HepG2 (cell line): ENCODE measurements around the gene TBL2. TPM values are rescaled to one million over a fixed set of nuclear protein-coding genes. Genes with fewer than 3 reads are reported as not detected.

Experiments used
- BATF2 ChIP-seq: sonication (generic); formaldehyde crosslinking; IDR thresholded peaks from 2 replicates; pipeline ENCODE4 v1.8.0; 2022; ENCODE audit warnings: mild to moderate bottlenecking, missing genetic modification reagents, moderate library complexity
- FOXK2 ChIP-seq: fragments of 450-650 bp; IDR thresholded peaks from 2 replicates; pipeline ENCODE4 v1.6.1; 2016
- HOMEZ ChIP-seq: IDR thresholded peaks from 2 replicates; pipeline ENCODE4 v1.6.1; 2016; ENCODE audit warnings: low read depth
- IRF2 ChIP-seq: IDR thresholded peaks from 2 replicates; pipeline ENCODE4 v1.6.1; 2018; ENCODE audit warnings: missing genetic modification reagents, missing compliant biosample characterization
- KDM5A ChIP-seq: fragments of 200-600 bp; sonication (generic); IDR thresholded peaks from 2 replicates; pipeline ENCODE4 v1.7.0; 2018; ENCODE audit warnings: antibody characterized with exemption, mild to moderate bottlenecking, low read length, borderline replicate concordance
- MAFF ChIP-seq: IDR thresholded peaks from 2 replicates; pipeline ENCODE4 v1.6.1; 2011; ENCODE audit warnings: low read depth, low read length, improper control_type of control experiment
- MTF2 ChIP-seq: sonication (generic); formaldehyde crosslinking; IDR thresholded peaks from 2 replicates; pipeline ENCODE4 v1.5.0; 2020; ENCODE audit warnings: missing genetic modification reagents, borderline replicate concordance
- MXI1 ChIP-seq: IDR thresholded peaks from 3 replicates; pipeline ENCODE4 v1.6.1; 2012; ENCODE audit warnings: low read depth, low read length, inconsistent platforms, borderline replicate concordance
- RAD21 ChIP-seq: fragments of 450-650 bp; formaldehyde crosslinking; IDR thresholded peaks from 2 replicates; pipeline ENCODE4 v1.5.0; 2020; ENCODE audit warnings: mild to moderate bottlenecking
- USF2 ChIP-seq, 2 experiments: sonication (generic) in 1 of 2; formaldehyde crosslinking in 1 of 2; IDR thresholded peaks; 2 replicates each; pipeline versions ENCODE4 v1.5.1 to v1.6.1; 2011 to 2020; ENCODE audit warnings: borderline replicate concordance in 1 of 2, low read depth in 1 of 2, low read length in 1 of 2, mild to moderate bottlenecking in 1 of 2, missing genetic modification reagents in 1 of 2, moderate library complexity in 1 of 2
- YEATS2 ChIP-seq: sonication (generic); formaldehyde crosslinking; IDR thresholded peaks from 2 replicates; pipeline ENCODE4 v1.4.0; 2020; ENCODE audit warnings: missing genetic modification reagents, borderline replicate concordance
- ZFP1 ChIP-seq: IDR thresholded peaks from 2 replicates; pipeline ENCODE4 v1.6.1; 2016
- ZFP36L2 ChIP-seq: sonication (generic); formaldehyde crosslinking; IDR thresholded peaks from 2 replicates; pipeline ENCODE4 v1.4.0; 2020; ENCODE audit warnings: missing genetic modification reagents
- ZFP62 ChIP-seq: sonication (generic); formaldehyde crosslinking; IDR thresholded peaks from 2 replicates; pipeline ENCODE4 v1.4.0; 2020; ENCODE audit warnings: missing genetic modification reagents
- ZMYM3 ChIP-seq: sonication (generic); formaldehyde crosslinking; IDR thresholded peaks from 2 replicates; pipeline ENCODE4 v1.5.1; 2020; ENCODE audit warnings: mild to moderate bottlenecking, missing genetic modification reagents
- ZNF10 ChIP-seq: sonication (generic); formaldehyde crosslinking; IDR thresholded peaks from 2 replicates; pipeline ENCODE4 v1.4.0; 2020; ENCODE audit warnings: mild to moderate bottlenecking, low read depth, missing genetic modification reagents, borderline replicate concordance
- ZNF121 ChIP-seq: sonication (generic); formaldehyde crosslinking; IDR thresholded peaks from 2 replicates; pipeline ENCODE4 v1.5.0; 2020; ENCODE audit warnings: mild to moderate bottlenecking, missing genetic modification reagents
- ZNF512B ChIP-seq: sonication (generic); formaldehyde crosslinking; IDR thresholded peaks from 2 replicates; pipeline ENCODE4 v1.5.1; 2020; ENCODE audit warnings: missing genetic modification reagents, mild to moderate bottlenecking, borderline replicate concordance
- ZNF839 ChIP-seq: sonication (generic); formaldehyde crosslinking; IDR thresholded peaks from 2 replicates; pipeline ENCODE4 v1.4.0; 2020; ENCODE audit warnings: missing genetic modification reagents, mild to moderate bottlenecking, borderline replicate concordance
- ZSCAN20 ChIP-seq: sonication (generic); formaldehyde crosslinking; IDR thresholded peaks from 2 replicates; pipeline ENCODE4 v1.4.0; 2020; ENCODE audit warnings: missing genetic modification reagents, mild to moderate bottlenecking, borderline replicate concordance
- polyA plus RNA-seq, 8 experiments: library from polyadenylated mRNA; depleted of rRNA in 3 of 8; stranded (reverse) in 7 of 8; unstranded in 1 of 8; fragments of >200 nt; fragmentation: Illumina TruSeq in 4 of 8; extraction: Trizol in 4 of 8; gene quantifications; 2 replicates each; pipeline versions ENCODE4 v1.2.1 to v1.2.3, GENCODE V29; 2011 to 2016; ENCODE audit warnings: low read depth in 4 of 8, missing spikeins in 1 of 8, mixed read lengths in 1 of 8; ENCODE audit not compliant: insufficient read depth in 1 of 8
- total RNA-seq, 5 experiments: library from RNA; depleted of rRNA; stranded (reverse); fragments of >200 nt; fragmentation: Illumina TruSeq; extraction: Trizol; gene quantifications; 2 replicates each; pipeline ENCODE4 v1.2.3, GENCODE V29; 2016; ENCODE audit warnings: low read depth in 1 of 5
- TF ChIP-seq, protein P1 (sequence below): sonication (generic); formaldehyde crosslinking; IDR thresholded peaks from 2 replicates; pipeline ENCODE4 v1.5.0; 2020; ENCODE audit warnings: missing genetic modification reagents, mild to moderate bottlenecking, borderline replicate concordance

TBL2 gene
- total and polyA plus RNA-seq, 2 of the 13 experiments (the other 11 are each of a cell fraction or from before 2014, with no cell fraction given): 43.4 to 47.2 TPM

DNA sequence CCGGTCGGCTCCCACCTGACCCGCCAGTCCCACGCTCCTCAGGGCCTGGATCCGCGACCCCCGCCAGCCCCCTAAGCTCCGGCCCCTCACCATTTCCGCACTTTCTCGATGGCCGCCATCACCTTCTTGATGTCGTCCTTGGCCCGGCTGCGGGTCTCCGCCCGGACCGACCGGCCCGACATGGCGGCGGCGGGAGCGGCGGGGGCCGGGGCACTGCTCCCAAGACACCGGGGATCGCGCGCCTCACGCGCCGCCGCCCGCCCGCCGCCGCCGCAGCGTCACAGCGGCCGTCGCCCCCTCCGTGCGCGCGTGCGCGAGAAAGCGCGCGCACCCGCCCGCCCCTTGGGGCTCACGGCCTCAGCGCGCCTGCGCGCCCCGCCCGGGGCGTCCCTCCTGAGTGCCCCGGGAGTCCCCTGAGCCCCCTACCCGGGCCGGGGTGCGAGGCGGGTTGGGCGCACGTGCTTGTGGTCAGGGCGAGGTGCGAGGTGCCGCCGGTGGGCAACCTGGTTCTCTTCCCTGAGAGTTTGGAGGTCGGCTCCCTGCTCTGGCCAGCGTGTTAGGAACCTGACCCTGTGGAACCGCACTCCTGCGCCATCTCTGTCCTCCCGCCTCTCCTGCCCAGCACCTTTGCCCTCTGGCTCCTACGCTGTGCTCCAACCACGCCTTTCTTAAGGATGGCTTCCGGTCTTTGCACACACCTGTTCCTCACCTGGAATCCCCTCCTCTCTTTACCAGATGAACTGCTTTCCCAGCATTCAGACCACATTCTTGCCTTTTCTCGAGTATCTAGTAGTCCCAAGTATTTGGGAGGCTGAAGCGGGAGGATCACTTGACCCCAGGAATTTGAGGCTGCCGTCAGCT is 20.8 kb downstream of the TBL2 start, which contains the start of gene BCL7B (continued):
- TF ChIP-seq ZNF512B (no peak), ZFP62 (no peak), MXI1 (no peak), ZNF10 (CRISPR knock-in tag) (no peak), KDM5A (peak; percentile 50; the same call in 1 of the 2 replicates), ZFP36L2 (CRISPR knock-in tag) (no peak), MAFF (no peak), BATF2 (CRISPR knock-in tag) (peak; percentile 92), ZNF121 (no peak), ZNF839 (CRISPR knock-in tag) (peak; percentile 83; the same call in 1 of the 2 replicates), ZMYM3 (peak; percentile 87), ZSCAN20 (peak; percentile 96), RAD21 (CRISPR knock-in tag) (no peak), MTF2 (CRISPR knock-in tag) (0 out of 2 replicates have a peak, but pooled peaks have one; percentile 34), ZFP1 (CRISPR knock-in tag) (no peak), USF2 (IDR thresholded peaks at IDR 0.05; ENCODE audit: low read depth, low read length) (no peak), USF2 (CRISPR knock-in tag; IDR thresholded peaks at IDR 0.05; ENCODE audit: borderline replicate concordance) (peak; percentile 22; the same call in 1 of the 2 replicates), YEATS2 (no peak), HOMEZ (CRISPR knock-in tag) (no peak), FOXK2 (no peak), IRF2 (no peak)
- TF ChIP-seq, protein P1, sequence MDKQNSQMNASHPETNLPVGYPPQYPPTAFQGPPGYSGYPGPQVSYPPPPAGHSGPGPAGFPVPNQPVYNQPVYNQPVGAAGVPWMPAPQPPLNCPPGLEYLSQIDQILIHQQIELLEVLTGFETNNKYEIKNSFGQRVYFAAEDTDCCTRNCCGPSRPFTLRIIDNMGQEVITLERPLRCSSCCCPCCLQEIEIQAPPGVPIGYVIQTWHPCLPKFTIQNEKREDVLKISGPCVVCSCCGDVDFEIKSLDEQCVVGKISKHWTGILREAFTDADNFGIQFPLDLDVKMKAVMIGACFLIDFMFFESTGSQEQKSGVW: no peak
